ENCODE results near the gene ICOSLG.
"Not testable (repeated sequence)": the region's sequence is repeated elsewhere in the genome, so short reads cannot be mapped to it uniquely, and the experiment has no call there.

The ICOSLG gene

GRCh38 chr21:44181506-44181905 lies 59.2 kb downstream of the ICOSLG start:
- DNase-seq (ENCODE audit: low spot score): not testable (repeated sequence)

GRCh38 chr21:44176127-44176526 lies 64.6 kb downstream of the ICOSLG start:
- DNase-seq (ENCODE audit: low spot score): not testable (repeated sequence)

- DNase-seq (ENCODE audit: low spot score): not testable (repeated sequence)
These were observed 65.6 kb downstream of the ICOSLG start for GRCh38 chr21:44175189-44175588.

All from HuH-7.5 (cell line).